Measurements from ENCODE around the gene C5orf46. TPM values are rescaled to one million over a fixed set of nuclear protein-coding genes. Genes with fewer than 3 reads are reported as not detected.

Gene C5orf46
- total and polyA plus RNA-seq, 2 experiments from 2014 or later: 0.40 TPM; not detected in 1

GRCh38 chr5:147895864-147896263, 10.5 kb downstream of the C5orf46 start:
- H4K20me1 ChIP-seq (replicated peaks; ENCODE audit: insufficient read depth): no peaks in the 10 kb centered on the region
- Mint-ChIP-seq H3K4me3 (no peak overlapping the region), H3K27ac (no peak overlapping the region), H3K4me1 (peaks cover 16% of the 10 kb centered on the region), H3K36me3 (ENCODE audit: low read depth) (no peaks in the 10 kb centered on the region), H3K27me3 (ENCODE audit: insufficient read depth, low read depth, poor library complexity) (peaks cover 1% of the 10 kb centered on the region), H3K9me3 (no peaks in the 10 kb centered on the region)
- no peak overlapping the region for H3K4me2 ChIP-seq
- no peaks in the 10 kb centered on the region for H3F3A ChIP-seq (replicated peaks; ENCODE audit: low read depth)
- H3K27me3 ChIP-seq (ENCODE audit: insufficient read depth): no peaks in the 10 kb centered on the region
- no peaks in the 10 kb centered on the region for H3K36me3 ChIP-seq (ENCODE audit: insufficient read depth)
- DNase-seq (ENCODE audit: low spot score) (no peak), ATAC-seq (no peak)
- peaks cover 8% of the 10 kb centered on the region for H3K4me1 ChIP-seq (ENCODE audit: insufficient read depth)
- no peaks in the 10 kb centered on the region for H3K9me2 ChIP-seq (ENCODE audit: insufficient read depth)
- TF ChIP-seq ZNF114 (CRISPR knock-in tag; IDR thresholded peaks at IDR 0.05): no peak
- no peak for TF ChIP-seq EZH2phosphoT487 (IDR thresholded peaks at IDR 0.05; ENCODE audit: unreplicated experiment)
- TF ChIP-seq NANOG (IDR thresholded peaks at IDR 0.05; ENCODE audit: borderline replicate concordance): no peak
- TF ChIP-seq STAT1 (IDR thresholded peaks at IDR 0.05; ENCODE audit: unreplicated experiment): no peak
- H2AFZ ChIP-seq: no peak overlapping the region
- no peak overlapping the region for H3K4me3 ChIP-seq
- H3K79me2 ChIP-seq (replicated peaks; ENCODE audit: insufficient read depth): no peaks in the 10 kb centered on the region
- no peak overlapping the region for H3K27ac ChIP-seq (ENCODE audit: low read depth)

- Histone ChIP-seq H3K9me2 (ENCODE audit: insufficient read depth) (no peaks in the 10 kb centered on the region), H3K4me2 (no peak overlapping the region), H4K20me1 (replicated peaks; ENCODE audit: insufficient read depth) (no peaks in the 10 kb centered on the region), H3F3A (replicated peaks; ENCODE audit: low read depth) (no peaks in the 10 kb centered on the region), H3K4me3 (no peak overlapping the region), H3K27ac (ENCODE audit: low read depth) (no peak overlapping the region), H3K27me3 (ENCODE audit: insufficient read depth) (no peaks in the 10 kb centered on the region), H3K4me1 (ENCODE audit: insufficient read depth) (peaks cover 4% of the 10 kb centered on the region), H3K79me2 (replicated peaks; ENCODE audit: insufficient read depth) (no peaks in the 10 kb centered on the region), H3K36me3 (ENCODE audit: insufficient read depth) (no peaks in the 10 kb centered on the region), H2AFZ (peak overlapping the region; percentile 44; the same call in 1 of the 2 replicates)
- H3K36me3 Mint-ChIP-seq (ENCODE audit: low read depth): no peaks in the 10 kb centered on the region
- ATAC-seq (no peak), DNase-seq (ENCODE audit: low spot score) (no peak)
- H3K4me3 Mint-ChIP-seq: no peak overlapping the region
- H3K27ac Mint-ChIP-seq: peak overlapping the region; percentile 36; the same call in 1 of the 2 replicates
- H3K27me3 Mint-ChIP-seq (ENCODE audit: insufficient read depth, low read depth, poor library complexity): peaks cover 1% of the 10 kb centered on the region
- no peak for TF ChIP-seq CREB1 (CRISPR knock-in tag; IDR thresholded peaks at IDR 0.05; ENCODE audit: low read depth)
- no peak for TF ChIP-seq EZH2 (IDR thresholded peaks at IDR 0.05; ENCODE audit: low read depth, unreplicated experiment)
- TF ChIP-seq REST (IDR thresholded peaks at IDR 0.05; ENCODE audit: unreplicated experiment): no peak
- TF ChIP-seq POLR2AphosphoS5 (IDR thresholded peaks at IDR 0.05; ENCODE audit: low read depth): no peak
- peaks cover 16% of the 10 kb centered on the region for H3K4me1 Mint-ChIP-seq
- no peaks in the 10 kb centered on the region for H3K9me3 Mint-ChIP-seq
These were observed 12.5 kb downstream of the C5orf46 start for GRCh38 chr5:147893820-147894219.

All from GM23338 (cell line).